Superior temporal gyrus (tissue), 1 donor: ENCODE data around the gene NR4A2.

ENCODE experiments used
- DNase-seq: peaks from one replicate; pipeline ENCODE4 v3.0.0-alpha.2; 2016; ENCODE audit errors: extremely low spot score

NR4A2 gene

DNA sequence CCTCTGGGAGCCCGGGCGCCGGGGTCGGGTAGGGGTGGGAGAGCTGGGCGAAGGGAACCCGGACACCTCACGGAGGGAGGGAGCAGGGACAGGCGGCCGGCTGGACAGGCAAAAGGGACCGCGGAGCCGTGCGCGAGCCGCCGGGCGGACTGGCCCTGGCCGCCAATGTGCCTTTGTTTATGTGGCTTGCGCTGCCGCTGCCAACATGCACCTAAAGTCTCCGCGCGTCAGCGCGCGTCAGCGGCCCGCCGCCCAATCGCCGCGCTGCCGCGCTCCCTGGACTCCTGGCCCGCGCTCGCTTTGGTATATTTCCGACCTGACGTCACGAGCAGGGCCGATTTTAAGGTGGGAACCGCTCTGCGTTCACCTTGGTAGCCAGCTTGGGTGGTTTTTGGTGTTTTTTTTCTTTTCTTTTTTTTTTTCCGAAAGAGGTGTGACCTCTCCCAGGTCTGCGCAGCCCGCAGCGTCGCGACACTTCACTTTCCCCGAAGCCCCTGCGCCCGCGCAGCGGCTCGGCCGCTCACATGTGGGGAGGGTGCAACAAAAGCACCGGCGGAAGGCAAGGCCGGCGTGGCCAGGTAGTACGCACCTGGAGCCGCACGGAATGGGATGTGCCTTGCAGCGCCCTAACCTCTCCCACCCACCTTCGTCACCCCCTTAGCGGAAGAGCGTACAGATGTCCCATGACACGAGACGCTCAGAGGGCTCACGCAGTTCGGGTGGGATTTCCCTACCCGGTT is at the start of gene NR4A2:
Gene NR4A2, minus strand, starts transcription at position 188 of the 740 bp plus-strand sequence. CDS start 2,535 bp downstream, outside the sequence.
- peak; percentile 91 for DNase-seq

DNA sequence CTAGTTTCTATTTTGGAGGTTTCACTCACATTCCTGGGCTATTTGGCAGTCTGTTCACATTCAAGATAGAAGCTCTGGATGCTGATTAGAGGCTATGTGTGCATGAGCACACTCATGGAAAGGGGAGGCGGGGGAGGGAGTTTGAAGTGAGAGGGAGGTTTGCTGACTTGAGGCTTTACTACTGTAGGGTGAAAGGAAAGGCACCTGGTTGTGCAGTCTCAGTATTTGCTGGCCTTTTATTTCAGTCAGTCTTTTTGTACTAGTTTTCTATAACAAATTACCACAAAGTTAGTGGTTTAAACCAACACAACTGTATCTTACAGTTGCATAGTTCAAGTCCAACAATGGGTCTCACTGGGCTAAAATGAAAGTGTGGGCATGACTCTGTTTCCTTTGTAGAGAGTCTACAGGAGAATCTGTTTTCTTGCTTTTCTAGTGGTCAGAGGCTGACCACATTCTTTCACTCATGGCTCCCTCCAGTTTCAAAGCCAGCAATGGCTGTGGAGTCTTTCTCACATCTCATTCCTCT is 47.7 kb upstream of the NR4A2 start:
- no peak for DNase-seq

DNA sequence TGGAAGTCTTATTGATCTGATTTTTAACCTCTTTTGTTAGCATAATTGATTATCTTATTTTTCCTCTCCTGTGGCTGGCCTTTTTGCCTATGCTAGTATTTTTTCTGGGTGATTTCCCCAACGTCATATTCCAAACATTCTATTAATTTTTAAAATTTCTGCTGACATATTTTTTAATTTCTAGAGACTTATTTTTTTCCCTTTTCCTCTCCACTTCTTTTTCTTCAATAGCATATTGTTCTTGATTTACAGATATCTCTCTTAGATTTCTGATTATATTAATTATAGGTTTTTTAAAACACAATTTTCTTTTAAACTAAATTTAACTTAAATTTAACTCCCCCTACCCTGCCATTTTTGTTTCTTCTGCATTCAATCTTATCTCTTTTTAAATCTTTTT is 47.2 kb upstream of the NR4A2 start:
- DNase-seq, result no peak

DNA sequence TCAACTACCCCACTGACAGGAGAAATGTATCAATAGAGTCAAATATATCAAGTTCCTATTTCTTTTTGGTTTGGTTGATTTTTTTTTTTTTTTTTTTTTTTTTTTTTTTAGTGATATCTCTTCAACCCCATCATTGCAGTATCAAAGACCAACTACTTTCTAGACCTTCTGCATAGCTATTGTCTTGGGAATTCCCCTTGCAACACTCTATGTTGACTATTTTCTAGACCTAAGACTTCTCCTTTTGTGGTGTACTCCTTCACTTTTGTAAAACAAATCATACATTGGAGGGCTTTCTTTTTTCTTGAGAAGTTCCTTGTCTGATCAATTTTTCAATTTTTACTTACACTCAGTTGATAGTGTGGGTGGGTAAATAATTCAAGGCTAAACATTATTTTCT is 46.5 kb upstream of the NR4A2 start:
- DNase-seq, result no peak

DNA sequence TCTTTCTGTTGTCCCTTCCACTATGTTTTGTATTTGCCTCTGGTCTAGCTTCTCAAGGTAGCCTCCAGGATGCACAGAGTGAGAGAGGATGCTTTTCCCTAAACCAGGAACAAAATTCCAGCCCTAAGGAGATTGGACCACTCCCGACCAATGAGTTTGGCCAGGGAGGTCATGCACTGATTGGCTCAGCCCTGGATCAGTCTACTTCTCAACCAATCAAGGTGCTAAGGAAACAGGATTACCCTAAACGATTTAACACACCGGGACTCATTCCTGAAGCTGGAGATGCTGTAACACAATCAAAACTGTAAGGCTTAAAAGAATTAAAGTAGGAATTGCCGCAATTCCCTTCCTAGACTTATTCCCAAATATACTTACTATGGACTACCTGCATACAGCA is 34.2 kb upstream of the NR4A2 start:
- DNase-seq, result no peak

DNA sequence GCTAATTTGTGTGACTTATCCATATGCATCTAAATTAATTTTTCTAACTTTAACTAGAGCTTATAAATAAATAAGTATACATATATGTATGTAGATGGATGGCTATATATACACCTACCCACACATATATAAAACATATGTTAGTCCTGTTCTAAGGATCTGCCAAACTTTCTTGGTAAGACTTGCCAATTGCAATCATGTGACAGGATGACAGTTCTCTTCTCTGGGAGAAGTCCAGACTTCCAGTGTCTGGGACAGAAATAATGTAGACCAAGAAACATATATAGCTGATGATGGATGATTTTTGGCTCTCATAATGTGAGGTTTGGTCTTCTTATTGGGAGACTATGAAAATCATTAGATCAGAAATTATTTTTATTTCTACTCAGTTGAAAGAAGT is 30.6 kb upstream of the NR4A2 start:
- no peak for DNase-seq

DNA sequence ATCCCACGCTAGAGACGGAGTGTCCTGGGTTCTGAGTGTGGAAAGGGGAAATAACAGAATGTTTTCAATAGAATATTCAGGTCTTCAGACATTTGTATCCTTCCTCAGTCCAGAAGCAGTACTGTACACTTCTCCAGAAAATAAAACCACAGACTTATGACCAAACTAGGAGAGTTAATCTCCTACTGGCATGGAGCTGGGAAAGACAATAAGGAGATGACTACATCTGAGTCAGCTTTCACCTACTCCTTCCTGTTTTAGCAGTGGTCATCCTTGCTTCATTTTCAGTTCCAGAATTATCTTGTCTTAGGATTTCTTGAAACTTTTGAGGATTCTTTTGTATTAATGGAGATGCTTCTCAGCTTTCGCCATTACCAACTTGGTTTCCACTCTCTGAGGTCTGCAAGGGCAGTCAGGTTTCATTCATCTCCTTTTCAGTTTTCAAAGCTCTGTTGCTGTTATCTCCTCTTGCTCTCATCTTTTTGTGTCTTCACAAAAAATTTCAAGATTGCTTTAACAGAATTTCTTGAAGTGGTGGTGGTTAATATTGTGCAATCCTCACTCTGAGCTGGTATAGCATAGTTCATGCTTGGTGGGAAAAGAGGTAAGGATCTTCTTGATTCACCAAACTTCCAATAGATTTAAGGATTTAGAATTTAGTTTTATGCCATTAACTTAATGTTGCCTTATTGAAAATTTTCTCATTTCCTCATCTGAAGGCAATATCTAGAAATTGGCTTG is 23.7 kb upstream of the NR4A2 start:
- no peak for DNase-seq

DNA sequence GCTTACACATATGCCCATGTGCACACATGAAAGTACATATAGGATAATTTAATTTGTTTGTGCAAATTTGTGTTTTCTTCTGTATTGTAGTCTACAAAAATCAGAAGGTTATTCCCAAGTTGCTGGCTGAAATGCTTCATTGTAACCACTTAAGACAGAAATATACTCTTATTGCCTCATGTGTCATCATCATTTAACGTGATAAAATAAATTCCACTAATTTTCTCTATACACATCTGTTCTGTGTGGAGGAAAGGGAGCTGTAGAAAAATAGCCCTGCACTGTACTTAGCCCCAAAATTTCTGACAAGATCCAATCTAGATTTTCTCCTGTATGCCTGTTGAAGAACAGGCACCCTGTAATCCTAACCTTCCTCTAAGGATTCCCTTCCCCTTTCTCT is 20.4 kb upstream of the NR4A2 start:
- no peak for DNase-seq

DNA sequence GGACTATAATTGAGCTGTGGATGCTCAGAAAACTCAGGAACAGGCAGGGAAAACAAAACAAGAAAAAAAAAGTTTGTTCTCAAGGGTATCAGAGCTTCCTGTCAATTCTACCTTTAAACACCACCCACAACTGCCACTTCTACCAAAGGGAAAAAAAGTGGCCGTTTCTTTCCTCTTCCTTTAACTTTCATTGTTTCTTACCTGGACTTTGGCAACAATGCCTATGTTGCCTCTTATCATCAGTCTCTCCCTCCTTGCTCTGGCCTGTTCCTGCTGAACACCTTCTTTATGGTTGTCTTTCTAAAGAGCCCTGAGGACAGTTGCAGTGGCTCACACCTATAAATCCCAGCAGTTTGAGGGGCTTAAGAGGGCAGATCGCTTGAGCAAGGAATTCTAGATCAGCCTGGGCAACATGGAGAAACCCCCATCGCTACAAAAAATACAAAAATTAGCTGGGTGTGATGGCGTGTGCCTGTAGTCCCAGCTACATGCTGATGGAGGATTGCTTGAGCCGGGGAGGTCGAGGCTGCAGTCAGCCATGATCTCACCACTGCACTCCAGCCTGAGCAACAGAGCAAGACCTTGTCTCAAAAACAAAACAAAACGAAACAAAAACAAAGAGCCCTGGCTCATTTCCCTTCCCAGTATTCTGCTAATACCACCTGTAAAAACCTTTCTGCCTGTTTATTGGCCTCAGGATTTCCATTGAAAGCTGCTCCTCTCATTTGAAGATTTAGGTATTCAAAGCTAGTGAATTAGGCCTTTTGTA is 18.0 kb upstream of the NR4A2 start:
- no peak for DNase-seq

DNA sequence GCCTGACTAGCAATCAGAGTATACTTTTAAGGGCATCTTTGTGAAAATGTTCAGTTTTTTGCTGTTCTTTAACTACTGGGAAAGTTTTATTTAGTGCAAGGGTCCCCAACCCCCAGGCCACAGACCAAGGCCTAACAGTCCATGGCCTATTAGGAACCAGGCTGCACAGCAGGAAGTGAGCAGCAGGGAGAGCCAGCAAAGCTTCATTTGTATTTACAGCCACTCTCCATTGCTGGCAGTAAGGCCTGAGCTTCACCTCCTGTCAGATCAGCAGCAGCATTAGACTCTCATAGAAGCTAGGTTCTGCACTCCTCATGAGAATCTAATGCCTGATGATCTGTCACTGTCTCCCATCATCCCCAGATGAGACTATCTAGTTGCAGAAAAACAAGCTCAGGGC is 17.1 kb upstream of the NR4A2 start:
- DNase-seq, result no peak

DNA sequence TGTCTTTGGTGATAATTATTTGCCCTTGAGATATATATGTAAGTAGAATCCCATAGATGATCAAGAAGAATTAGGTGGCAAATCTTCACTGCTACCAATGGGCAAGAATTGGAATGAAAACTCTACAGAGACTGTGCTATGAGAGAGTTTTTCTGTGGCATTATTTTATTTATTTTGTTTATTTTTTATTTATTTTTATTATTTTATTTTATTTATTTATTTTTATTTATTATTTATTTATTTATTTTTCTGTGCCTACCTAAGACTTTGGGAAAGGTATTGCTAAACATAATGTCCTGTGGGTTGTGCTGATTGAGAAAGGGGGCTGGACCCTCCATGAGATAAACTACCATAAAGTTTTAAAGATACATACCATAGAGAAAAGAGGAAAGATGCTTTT is 16.6 kb upstream of the NR4A2 start:
- DNase-seq, result no peak

DNA sequence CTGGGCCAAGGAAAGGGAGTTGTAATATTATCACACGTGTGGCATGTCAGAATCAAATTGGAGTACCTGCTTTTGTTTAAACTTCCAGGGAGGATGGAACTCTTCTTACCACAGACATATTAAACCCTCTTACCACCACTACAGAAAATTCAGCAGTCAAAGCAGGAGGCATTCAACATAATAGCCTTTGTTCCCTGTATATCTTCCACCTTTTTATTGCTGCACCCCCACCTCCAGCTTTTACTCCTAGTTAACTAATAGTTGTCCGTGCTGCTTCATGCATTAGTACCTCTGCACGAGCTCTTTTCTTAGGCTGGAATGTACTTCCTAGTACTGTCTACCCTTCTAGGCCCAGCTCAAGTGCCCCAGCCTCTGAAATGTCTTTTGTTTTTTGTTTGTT is 14.9 kb upstream of the NR4A2 start:
- no peak for DNase-seq

DNA sequence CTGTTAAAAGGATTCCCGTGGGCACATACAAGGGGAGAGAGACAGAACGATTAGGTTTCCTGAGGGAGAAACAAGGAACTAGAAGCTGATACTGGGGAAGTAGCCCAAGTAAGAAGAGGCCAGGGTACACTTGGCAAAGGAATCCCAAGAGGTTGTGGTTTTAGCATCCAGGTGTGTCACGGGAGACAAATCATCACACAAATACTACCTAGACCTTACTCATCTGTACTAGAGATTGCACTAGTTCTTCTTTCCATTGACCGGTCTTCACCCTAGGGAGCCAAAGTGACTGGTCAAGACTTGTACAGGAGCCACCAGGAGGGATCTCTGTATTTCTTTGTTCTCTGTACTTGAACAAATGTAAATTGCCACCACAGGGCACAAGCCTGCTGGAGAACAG is 14.2 kb upstream of the NR4A2 start:
- DNase-seq, result no peak

DNA sequence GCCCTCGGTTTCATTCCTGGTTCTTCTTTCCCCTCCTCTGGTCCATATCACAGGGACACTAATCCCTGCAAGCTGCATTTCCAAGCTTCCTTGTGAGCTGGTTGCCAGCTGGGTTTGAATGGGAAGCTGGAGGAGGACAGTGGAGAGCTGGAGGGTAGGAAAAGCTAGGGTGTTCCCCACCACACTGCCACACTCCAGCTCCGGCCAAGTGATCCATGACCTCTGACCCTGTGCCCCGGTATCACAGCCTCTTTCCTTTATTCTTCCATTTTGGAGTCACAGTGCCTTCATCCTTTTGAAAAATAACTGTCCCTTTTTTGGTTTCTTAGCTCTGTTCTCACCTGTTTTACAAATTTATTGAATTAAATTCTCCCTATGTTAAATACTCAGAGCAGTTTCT is 13.1 kb upstream of the NR4A2 start:
- DNase-seq, result no peak

DNA sequence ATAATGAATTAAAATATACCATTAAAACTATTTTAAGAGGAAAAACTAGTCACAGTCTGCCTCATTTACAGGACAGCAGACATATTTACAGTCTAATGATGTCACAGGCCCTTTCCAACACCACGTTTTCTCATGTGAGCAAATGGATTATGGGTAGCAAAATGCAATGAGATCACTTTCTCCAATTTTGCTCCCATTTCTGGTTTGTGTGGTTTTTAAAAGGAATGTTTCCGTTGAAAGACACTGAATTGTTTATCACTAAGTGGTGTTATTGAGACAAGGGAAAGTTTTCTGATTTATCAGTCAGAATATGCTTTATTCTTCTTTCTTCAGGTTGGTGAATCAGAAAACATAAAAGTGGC is 11.4 kb upstream of the NR4A2 start:
- no peak for DNase-seq

DNA sequence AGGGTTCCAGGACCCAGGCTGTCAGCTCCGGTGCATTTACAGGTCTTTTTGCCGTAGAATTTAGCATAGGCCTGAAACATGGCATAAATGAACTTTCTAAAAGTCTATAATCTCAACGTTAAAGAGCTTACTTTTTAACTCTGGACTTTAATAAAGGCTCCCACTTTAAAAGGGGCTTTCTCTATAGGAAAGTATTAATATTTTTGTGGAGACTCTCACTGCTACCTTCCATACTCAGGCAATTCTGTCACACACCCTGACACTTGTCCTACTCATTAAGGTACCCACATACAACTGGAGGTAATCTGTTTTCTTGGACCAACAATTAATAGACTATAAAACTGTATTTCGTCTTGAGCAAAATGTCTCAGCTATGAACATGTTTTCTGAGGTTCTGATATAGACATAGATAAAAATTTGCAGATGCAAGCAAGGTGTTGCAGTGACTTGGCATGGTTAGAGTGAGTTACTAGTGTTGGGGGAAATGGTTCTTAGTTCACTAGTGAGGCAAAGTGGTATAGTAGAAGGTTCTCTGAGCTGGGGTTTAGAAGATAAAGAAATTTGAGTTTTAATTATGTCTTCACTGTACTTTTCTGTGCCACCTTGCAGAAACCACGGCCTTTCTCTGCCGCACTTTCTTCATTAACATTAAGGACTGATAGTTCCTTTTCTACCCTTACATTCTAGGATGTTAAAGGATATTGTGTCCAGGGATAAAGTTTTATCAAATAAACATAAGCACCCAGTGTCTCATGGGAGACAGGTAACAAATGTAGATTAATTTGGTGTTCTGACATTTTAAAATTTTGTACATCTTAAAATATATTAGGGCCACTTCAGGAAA is 10.8 kb upstream of the NR4A2 start:
- peak; percentile 66 for DNase-seq

DNA sequence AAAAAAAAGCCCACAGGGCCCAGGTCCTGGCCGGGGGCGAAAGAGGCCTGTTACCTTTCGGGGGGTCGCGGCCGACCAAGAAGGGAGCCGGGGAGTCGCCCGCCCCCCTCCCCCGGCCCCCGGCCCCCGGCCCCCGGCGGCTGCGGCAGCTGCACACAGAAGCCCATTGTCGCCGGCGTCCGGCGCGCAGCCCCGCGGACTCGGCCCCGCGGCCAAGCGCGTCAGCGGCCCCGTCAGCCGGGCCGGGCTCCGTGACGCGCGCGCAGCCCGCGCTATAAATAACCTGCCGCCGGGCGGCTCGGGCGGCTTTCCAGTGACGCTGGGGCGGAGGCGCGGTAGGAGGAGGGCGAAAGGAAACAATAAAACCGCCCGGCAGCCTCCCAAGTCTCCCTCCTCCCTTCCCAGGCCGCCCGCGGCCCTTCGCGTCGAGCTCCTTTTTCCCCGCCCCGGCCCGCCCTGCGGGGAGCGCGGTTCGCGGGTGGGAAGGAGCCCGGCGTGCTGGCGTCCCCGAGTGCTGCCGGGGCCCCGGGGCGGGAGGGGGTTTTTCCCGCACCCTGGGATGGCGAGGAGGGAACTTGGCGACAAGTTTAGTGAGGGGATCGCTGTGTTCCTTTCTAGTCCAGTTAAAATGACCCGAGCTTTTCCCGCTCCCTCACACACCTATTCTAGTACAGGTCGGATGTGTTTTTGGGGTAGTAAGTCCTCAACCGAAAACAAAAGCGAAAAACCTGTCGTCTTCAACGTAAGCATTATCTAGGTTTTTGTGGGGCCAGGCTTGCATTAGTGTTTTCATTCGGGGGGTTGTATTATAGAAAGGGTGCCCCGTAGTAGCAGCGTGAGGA is 10.0 kb upstream of the NR4A2 start:
- DNase-seq, result peak; percentile 93

DNA sequence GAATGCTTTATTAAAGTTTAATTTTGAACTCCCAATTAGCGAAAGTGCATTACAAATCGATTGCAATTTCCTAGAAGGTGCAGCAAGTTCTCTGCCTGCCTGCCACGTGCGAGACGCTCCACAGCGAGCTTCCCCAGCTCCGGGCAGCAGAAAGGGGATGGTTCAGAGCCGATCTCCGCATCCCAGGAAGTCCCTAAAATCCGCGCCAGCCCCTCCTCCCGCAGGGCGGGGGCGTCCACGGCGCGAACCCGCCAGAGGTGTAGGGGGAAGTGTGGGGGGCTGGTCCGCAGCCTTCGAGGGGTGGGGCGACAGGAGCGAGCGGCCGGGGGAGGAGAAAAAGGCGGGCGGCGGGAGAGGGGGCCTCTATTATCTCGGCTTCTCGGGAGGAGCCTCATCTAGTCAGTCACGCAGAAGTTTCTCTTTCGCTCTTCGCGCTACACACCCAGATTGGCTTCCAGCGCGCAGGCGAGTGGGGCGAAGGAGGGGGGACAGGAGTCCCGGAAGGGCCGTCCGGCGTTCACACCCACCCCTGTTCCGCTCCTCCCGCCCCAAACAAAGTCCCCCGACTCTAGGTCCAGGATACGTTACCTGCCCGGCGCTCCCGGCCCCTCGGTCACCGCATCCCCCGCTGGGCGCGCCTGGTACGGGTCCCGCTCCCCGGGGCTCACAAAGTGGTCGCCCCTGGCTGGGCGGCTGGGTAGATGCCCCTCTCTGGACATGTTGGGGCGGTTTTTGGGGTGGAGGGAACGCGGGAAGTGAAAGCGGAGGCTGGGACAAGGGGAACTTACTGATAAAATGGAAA is 9.1 kb upstream of the NR4A2 start:
- peak; percentile 86 for DNase-seq

DNA sequence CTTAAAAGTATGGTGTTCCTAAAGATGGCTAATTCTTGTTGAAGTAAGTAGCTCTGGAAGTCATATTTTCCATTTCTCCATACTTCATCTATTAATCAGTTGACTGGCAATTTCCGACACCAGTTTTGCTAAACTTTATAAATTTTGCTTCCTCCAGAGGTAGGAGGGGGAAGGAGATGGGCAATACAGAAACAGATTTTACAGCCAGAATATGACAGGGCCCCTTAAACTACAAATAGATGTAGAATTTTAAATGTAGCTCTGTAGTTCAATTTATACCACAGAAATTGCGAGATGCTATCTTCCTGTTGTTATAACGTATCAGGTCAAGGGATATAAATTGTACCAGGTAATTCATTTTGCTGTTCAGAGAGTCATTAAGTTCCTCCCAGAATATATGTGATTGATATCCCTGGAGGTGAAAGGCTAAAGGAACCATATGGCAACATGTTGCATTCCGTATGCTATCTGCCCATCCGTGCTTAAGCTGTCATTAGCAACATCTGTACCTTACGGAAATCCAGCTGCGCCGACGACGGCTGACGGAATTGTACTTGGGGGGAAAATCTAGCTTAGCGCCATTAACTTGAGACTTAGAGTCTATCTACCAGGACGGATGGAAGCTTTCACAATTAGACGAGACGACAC is 8.4 kb upstream of the NR4A2 start:
- DNase-seq, result peak; percentile 80
